NCI-H187 (cell line): Measurements from ENCODE around the gene MANSC1.
"Not testable (repeated sequence)": the region's sequence is repeated elsewhere in the genome, so short reads cannot be mapped to it uniquely, and the experiment has no call there.

Source experiments
- DNase-seq, 2 experiments: peaks; one replicate each; lab custom pipeline; 2025; lab: John Stamatoyannopoulos, UW

The MANSC1 gene

DNA sequence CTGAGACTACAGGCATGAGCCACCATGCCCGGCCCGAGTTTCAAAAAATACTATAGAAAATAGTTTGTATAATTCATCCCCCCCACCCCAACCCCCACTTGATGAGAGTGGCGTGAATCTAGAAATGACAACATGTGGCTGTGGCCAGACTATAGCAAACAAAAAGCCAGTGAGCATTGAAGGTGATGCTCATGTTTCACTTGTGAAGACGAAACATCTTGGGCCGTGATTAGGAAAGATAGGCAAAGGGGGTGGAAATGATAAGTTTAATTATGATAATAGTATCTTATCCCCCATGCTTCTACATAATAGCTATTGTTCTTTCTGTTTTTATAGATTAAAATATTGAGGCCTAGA, 15.4 kb upstream of the MANSC1 start:
- no peak for DNase-seq

DNA sequence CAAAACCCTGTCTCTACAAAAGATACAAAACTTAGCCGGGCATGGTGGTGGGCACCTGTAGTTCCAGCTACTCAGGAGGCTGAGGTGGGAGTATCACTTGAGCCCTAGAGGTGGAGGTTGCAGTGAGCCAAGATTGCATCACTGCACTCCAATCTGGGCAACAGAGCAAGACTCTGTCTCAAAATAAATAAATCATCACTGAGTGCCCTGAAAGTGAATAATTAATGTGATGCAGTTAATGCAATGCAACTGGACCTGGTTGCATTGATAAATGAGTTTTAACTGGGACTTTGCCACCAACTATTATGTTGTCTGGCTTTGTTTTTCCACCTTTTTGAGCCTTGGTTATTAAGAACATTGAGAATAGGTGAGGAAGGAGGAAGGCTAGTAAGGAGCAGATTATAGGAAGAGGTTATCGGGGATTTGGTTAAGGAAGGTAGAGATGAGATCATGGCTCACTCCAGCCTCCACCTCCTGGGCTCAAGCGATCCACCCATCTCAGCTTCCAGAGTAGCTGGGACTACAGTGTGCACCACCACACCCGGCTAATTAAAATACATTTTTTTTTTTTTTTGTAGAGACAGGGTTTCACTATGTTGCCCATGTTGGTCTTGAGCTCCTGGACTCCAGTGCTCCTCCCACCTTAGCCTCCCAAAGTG, 14.9 kb upstream of the MANSC1 start:
- DNase-seq: no peak

GRCh38 chr12:12358528-12358927, 8.5 kb upstream of the MANSC1 start:
- DNase-seq: no peak

GRCh38 chr12:12357719-12358461, 7.8 kb upstream of the MANSC1 start:
- DNase-seq: peak in 1 of 2 experiments; percentile 29

DNA sequence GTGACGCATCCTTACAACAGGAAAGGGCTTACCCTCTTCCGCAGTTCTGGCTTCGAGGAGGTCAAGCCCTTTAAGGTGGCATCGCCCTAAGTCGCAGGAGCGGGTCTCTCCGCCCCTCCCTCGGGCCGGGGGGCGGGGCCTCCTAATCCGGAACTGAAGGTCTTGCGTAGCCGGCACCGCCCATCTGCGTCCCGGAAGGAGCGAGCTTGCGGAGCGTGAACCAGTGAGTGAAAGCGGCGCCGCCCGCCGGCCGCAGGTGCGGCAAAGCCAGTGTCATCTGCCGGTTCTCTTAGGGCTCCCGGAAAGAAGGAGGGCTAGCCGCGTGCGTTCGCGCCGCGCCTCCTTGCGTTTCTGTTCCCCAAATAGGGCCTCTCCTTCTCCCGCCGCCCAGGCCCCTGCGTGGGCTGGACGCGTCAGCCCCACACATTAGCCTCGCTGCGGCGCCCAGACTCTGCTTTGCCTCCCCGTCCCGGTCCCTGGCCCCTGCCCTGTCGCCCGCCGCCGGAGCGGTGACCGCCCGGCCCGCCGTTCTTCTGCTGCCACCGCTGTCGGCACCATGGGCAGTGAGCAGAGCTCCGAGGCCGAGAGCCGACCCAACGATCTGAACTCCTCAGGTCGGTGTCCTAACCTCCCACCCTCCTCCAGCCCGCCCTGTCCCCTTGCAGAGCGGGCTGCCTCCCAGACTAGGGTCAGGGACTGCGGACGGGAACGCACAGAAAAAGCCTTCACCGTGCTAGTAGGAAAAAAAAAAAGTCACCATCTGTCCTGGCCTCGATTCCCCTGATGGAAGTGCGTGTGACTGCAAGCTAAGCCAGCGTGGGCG, 7.1 kb upstream of the MANSC1 start, which contains the start of gene BORCS5:
Gene BORCS5 (plus strand): TSS at position 183 of the 823 bp plus-strand sequence. CDS start 374 bp downstream, at position 557.
- peak; percentile 89 to 96 for DNase-seq

GRCh38 chr12:12356467-12356895, 6.4 kb upstream of the MANSC1 start:
- DNase-seq: no peak

DNA sequence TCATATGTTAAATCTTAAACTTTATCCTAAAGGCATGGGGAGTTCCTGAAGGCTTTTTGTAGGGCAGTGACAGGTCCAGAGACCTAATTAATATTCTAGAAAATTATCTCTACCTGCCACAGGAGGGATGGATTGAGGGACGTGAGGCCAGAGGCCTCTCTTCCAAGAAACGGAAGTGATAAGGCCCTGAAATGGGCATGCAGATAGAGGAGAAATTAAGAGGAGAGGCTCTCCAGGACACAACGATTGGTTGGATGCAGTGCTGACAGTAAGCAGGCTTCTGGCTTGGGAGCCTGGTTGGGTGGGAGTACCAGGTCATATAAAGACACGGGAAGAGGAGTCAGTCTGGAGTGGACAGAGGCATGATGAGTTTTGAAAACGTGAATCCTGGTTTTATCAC, 3.8 kb upstream of the MANSC1 start:
- DNase-seq: no peak

DNA sequence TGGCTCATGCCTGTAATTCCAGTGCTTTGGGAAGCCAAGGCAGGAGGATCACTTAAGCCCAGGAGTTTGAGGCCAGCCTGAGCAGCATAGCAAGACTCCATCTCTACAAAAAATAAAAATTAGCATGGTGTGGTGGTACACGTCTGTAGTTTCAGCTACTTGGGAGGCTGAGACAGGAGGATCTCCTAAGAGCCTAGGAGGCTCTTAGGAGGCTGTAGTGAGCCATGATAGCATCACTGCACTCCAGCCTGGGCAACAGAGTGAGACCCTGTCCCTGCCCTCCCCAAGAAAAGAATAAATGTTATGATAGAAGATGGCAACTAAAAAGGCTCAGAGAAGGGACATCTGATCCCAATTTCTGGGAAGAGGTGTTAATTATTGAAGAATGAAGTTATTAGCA, 3.2 kb upstream of the MANSC1 start:
- DNase-seq: no peak

DNA sequence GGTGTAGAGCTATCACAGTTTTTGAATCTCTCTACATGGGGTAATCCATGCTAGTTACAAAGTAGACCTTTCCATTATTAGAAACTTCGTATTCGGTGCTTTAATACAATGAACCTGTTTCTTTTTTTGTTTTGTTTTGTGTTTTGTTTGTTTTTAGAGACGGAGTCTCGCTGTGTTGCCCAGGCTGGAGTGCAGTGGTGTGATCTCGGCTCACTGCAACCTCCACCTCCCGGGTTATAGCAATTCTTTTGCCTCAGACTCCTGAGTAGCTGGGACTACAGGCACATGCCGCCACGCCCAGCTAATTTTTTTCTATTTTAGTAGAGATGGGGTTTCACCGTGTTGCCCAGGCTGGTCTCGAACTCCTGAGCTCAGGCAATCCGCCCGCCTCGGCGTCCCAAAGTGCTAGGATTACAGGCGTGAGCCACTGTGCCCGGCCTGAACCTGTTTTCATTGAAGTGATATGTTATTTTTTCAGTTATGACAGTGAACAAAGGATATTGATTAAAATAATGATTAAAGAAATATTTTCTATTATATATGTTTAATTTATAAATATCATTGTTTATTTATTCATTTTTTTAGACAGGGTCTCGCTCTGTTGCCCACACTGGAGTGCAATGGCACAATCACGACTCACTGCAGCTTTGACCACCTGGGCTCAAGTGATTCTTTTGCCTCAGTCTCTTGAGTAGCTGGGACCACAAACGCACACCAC, 1.6 kb upstream of the MANSC1 start:
- DNase-seq: not testable (repeated sequence)

- DNase-seq: no peak
Measured at GRCh38 chr12:12350868-12351463, 924 bp upstream of the MANSC1 start.

GRCh38 chr12:12338527-12339168, 11.4 kb downstream of the MANSC1 start:
- DNase-seq: no peak

DNA sequence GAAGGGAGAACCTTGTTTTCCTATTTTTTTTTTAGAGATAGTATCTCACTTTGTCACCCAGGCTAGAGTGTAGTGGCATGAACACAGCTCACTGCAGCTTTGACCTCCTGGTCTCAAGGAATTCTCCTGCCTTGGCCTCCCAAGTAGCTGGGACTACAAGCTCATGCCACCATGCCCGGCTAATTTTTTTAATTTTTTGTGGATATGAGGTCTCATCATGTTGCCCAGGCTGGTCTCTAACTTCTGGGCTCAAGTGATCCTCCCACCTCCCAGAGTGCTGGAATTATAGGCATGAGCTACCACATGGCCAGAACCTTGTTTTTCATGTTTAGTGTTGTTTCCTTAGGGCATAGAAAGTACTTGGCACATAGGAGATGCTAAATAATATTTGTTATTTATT, 13.5 kb downstream of the MANSC1 start:
- DNase-seq: no peak

DNA sequence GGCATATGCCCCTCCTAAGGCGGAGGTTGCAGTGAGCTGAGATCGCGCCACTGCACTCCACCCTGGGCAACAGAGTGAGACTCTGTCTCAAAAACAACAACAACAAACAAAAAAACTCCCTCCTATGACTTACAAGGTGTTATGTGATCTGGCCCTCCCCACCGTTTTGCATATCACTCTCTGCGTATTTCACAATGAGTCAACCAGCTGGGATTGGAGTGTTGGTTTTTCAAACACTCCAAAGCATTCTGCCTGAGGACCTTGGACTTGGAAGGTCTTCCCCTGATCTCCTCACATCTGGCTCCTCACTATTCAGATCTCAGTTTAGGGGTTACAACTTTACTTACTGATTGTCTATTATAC, 14.0 kb downstream of the MANSC1 start:
- DNase-seq: no peak

GRCh38 chr12:12334367-12335040, 15.5 kb downstream of the MANSC1 start:
- peak; percentile 15 to 47 for DNase-seq

GRCh38 chr12:12333407-12334366, 16.4 kb downstream of the MANSC1 start:
- peak; percentile 88 to 91 for DNase-seq

GRCh38 chr12:12331896-12332295, 18.1 kb downstream of the MANSC1 start:
- DNase-seq: no peak

GRCh38 chr12:12331244-12331771, 18.7 kb downstream of the MANSC1 start:
- no peak for DNase-seq

GRCh38 chr12:12327802-12328201, 22.2 kb downstream of the MANSC1 start:
- DNase-seq: peak in 1 of 2 experiments; percentile 17

DNA sequence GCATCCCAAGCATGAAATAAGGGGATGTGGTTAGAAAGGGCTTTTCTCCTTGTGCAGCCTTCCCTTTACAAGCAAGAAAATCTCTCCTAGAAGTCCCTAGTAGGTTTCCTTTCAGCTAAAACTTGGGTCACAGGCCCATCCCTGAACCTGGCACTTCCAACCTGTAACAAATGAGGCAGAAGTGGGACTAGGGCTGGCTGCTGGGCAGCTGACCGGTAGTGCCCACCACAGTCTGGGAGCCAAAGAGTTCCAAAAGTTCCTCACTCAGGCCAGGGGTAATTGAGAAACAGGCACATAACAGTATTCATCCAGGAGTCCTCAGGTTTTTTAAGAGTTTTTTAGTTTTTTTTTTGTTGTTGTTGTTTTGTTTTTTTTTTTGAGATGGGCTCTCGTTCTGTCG, 23.8 kb downstream of the MANSC1 start:
- no peak for DNase-seq
